Transverse colon (tissue), 4 donors: ENCODE data around the gene USP48. TPM values are rescaled to one million over a fixed set of nuclear protein-coding genes. Genes with fewer than 3 reads are reported as not detected.

ENCODE experiments used
- DNase-seq: peaks from one replicate; pipeline ENCODE4 v3.0.0-alpha.2; 2019
- H3K27ac ChIP-seq, 4 donors: fragments of 200-600 bp; sonication (generic); 2 replicates each; pipeline ENCODE4 v1.5.1; 2016 to 2018; ENCODE audit warnings: inconsistent platforms in 4 of 4
- H3K27me3 ChIP-seq: fragments of 200-600 bp; sonication (generic); 2 replicates; pipeline ENCODE4 v1.5.1; 2017; ENCODE audit warnings: inconsistent platforms
- H3K36me3 ChIP-seq, 4 donors: fragments of 200-600 bp; sonication (generic); 2 replicates each; pipeline ENCODE4 v1.5.1; 2017 to 2019; ENCODE audit warnings: inconsistent platforms in 4 of 4
- H3K4me1 ChIP-seq, 4 donors: fragments of 200-600 bp; sonication (generic); 2 replicates each; pipeline ENCODE4 v1.5.1; 2017 to 2020; ENCODE audit warnings: inconsistent platforms in 4 of 4
- H3K4me3 ChIP-seq, 4 donors: fragments of 200-600 bp; sonication (generic); 1 replicate in 1 of 4; 2 replicates in 3 of 4; pipeline versions ENCODE4 v1.5.1 to v1.6.1; 2017 to 2019; ENCODE audit warnings: inconsistent platforms in 4 of 4
- H3K9me3 ChIP-seq, 2 donors: fragments of 200-600 bp; sonication (generic); 2 replicates each; pipeline ENCODE4 v1.5.1; 2017 to 2019; ENCODE audit warnings: inconsistent platforms in 2 of 2
- CTCF ChIP-seq, 5 experiments: fragments of 200-600 bp in 3 of 5; fragments of 450-650 bp in 2 of 5; sonication (generic) in 3 of 5; IDR thresholded peaks; 1 replicate in 2 of 5; 2 replicates in 3 of 5; pipeline ENCODE4 v1.5.1; 2016 to 2017; ENCODE audit warnings: antibody characterized with exemption in 5 of 5, inconsistent platforms in 3 of 5, mild to moderate bottlenecking in 2 of 5, moderate library complexity in 1 of 5
- EP300 ChIP-seq: sonication (generic); formaldehyde crosslinking; IDR thresholded peaks from one replicate; pipeline ENCODE4 v1.6.1; 2017; ENCODE audit warnings: antibody characterized with exemption, low read depth
- POLR2A ChIP-seq: fragments of 450-650 bp; IDR thresholded peaks from one replicate; pipeline ENCODE4 v1.6.1; 2016; ENCODE audit warnings: antibody characterized with exemption, mild to moderate bottlenecking, moderate library complexity
- POLR2AphosphoS5 ChIP-seq, 3 donors: sonication (generic); formaldehyde crosslinking; IDR thresholded peaks; one replicate each; pipeline ENCODE4 v1.6.1; 2016; ENCODE audit warnings: antibody characterized with exemption in 3 of 3
- WGBS, 2 donors: methylation state at CpG; one replicate each; pipeline ENCODE4 v1.1.5; 2018; ENCODE audit warnings: low coverage in 1 of 2; 5-methylcytosine and 5-hydroxymethylcytosine counted together
- in situ Hi-C, 4 donors: fragments of 200-750 bp; cut with MboI; loops; one replicate each; pipeline versions ENCODE4 v1.15.0 to v1.15.1; 2017; ENCODE audit warnings: low sequenced_read_pairs in 3 of 4, low pct_ligation_motif_present in 1 of 4, low pct_unique_long_range_greater_than_20kb in 1 of 4
- intact Hi-C: fragments of 100-400 bp; cut with DNase I; formaldehyde crosslinking; loops from one replicate; pipeline ENCODE4 v1.15.1; 2023; ENCODE audit warnings: low total_unique reads
- total RNA-seq, 4 donors: library from RNA; depleted of rRNA; stranded (reverse); fragments of >200 nt; gene quantifications; one replicate each; pipeline ENCODE4 v1.1.0, GENCODE V29; 2016

The USP48 gene
- total RNA-seq, 4 donors from 2014 or later, result 48.4 to 87.3 (median 51.4) TPM

GRCh38 chr1:21742578-21742977 lies 40.4 kb downstream of the USP48 start:
- Histone ChIP-seq H3K4me3 (no peak overlapping the region), H3K27me3 (no peaks in the 10 kb centered on the region), H3K9me3 (no peaks in the 10 kb centered on the region), H3K36me3 (peaks cover 0 to 33% (median 12%) of the 10 kb centered on the region in 4 donors), H3K4me1 (no peaks in the 10 kb centered on the region), H3K27ac (no peak overlapping the region)
- no peak for DNase-seq
- 75 to 85% methylated on average over 1 to 2 of the region's 2 CpGs for WGBS, 2 donors
- TF ChIP-seq POLR2A (no peak), POLR2AphosphoS5 (IDR thresholded peaks at IDR 0.05) (no peak), CTCF (IDR thresholded peaks at IDR 0.05) (no peak), EP300 (no peak)
- intact Hi-C loops, result no loop called here
- in situ Hi-C loops, result no loop called here

GRCh38 chr1:21741206-21741605 lies 41.7 kb downstream of the USP48 start:
- DNase-seq, result no peak
- intact Hi-C loops, result no loop called here
- Histone ChIP-seq H3K36me3 (peaks cover 0 to 24% (median 8%) of the 10 kb centered on the region in 4 donors), H3K4me1 (no peaks in the 10 kb centered on the region), H3K4me3 (no peak overlapping the region), H3K27me3 (no peaks in the 10 kb centered on the region), H3K9me3 (no peaks in the 10 kb centered on the region), H3K27ac (no peak overlapping the region)
- in situ Hi-C loops, result no loop called here
- WGBS, 2 donors, result 83 to 96% methylated on average over 2 of the region's 2 CpGs
- TF ChIP-seq CTCF (IDR thresholded peaks at IDR 0.05), result no peak
- TF ChIP-seq EP300, result no peak
- TF ChIP-seq POLR2AphosphoS5 (IDR thresholded peaks at IDR 0.05), result no peak

GRCh38 chr1:21736876-21737275 lies 46.1 kb downstream of the USP48 start:
- peaks cover 0 to 61% (median 18%) of the 10 kb centered on the region in 4 donors for H3K36me3 ChIP-seq
- H3K4me3 ChIP-seq, result no peak overlapping the region
- H3K27ac ChIP-seq, result no peak overlapping the region
- no peak for TF ChIP-seq POLR2AphosphoS5 (IDR thresholded peaks at IDR 0.05)
- TF ChIP-seq POLR2A, result no peak
- no peak for TF ChIP-seq CTCF (IDR thresholded peaks at IDR 0.05)
- TF ChIP-seq EP300, result no peak
- 67 to 81% methylated on average over 3 to 9 of the region's 9 CpGs for WGBS, 2 donors
- intact Hi-C loops, result no loop called here
- no peaks in the 10 kb centered on the region for H3K4me1 ChIP-seq
- H3K27me3 ChIP-seq, result no peaks in the 10 kb centered on the region
- no peaks in the 10 kb centered on the region for H3K9me3 ChIP-seq
- in situ Hi-C loops, result no loop called here
- DNase-seq, result no peak

GRCh38 chr1:21736011-21736410 lies 46.9 kb downstream of the USP48 start:
- no peak overlapping the region for H3K27ac ChIP-seq
- TF ChIP-seq EP300 (no peak), POLR2AphosphoS5 (IDR thresholded peaks at IDR 0.05) (no peak), CTCF (IDR thresholded peaks at IDR 0.05) (no peak), POLR2A (no peak)
- H3K4me3 ChIP-seq, result no peak overlapping the region
- in situ Hi-C loops, result no loop called here
- H3K9me3 ChIP-seq, result no peaks in the 10 kb centered on the region
- peaks cover 0 to 64% (median 20%) of the 10 kb centered on the region in 4 donors for H3K36me3 ChIP-seq
- no peaks in the 10 kb centered on the region for H3K27me3 ChIP-seq
- 92 to 95% methylated on average over 2 of the region's 2 CpGs for WGBS, 2 donors
- intact Hi-C loops, result no loop called here
- H3K4me1 ChIP-seq, result no peaks in the 10 kb centered on the region
- no peak for DNase-seq
